SK-N-MC (cell line): ENCODE results near the gene GALNT3.

Experiments used
- DNase-seq: peaks from one replicate; pipeline ENCODE4 v3.0.0-alpha.2; 2011; ENCODE audit warnings: low read depth, low spot score
- H3K27ac ChIP-seq: fragments of 200-600 bp; sonication (generic); 2 replicates; pipeline ENCODE4 v1.5.1; 2016; ENCODE audit warnings: mixed run types
- H3K36me3 ChIP-seq: fragments of 200-600 bp; sonication (generic); 2 replicates; pipeline ENCODE4 v1.6.1; 2017; ENCODE audit warnings: antibody characterized with exemption, low read length, mixed read lengths; ENCODE audit not compliant: insufficient read depth
- H3K4me3 ChIP-seq: fragments of 200-600 bp; sonication (generic); 2 replicates; pipeline ENCODE4 v1.5.1; 2016
- H3K9ac ChIP-seq: fragments of 200-600 bp; sonication (generic); 2 replicates; pipeline ENCODE4 v1.8.0; 2017; ENCODE audit warnings: mixed run types, mixed read lengths; ENCODE audit not compliant: insufficient read length
- H3K9me3 ChIP-seq: fragments of 200-600 bp; sonication (generic); 2 replicates; pipeline ENCODE4 v1.6.1; 2017; ENCODE audit warnings: low read depth, mild to moderate bottlenecking, antibody characterized with exemption, low read length, moderate library complexity, mixed read lengths
- EZH2 ChIP-seq: fragments of 200-600 bp; sonication (generic); IDR thresholded peaks from one replicate; pipeline ENCODE4 v1.6.1; 2017; ENCODE audit warnings: antibody characterized with exemption
- FOXP2 ChIP-seq: optimal IDR thresholded peaks from 2 replicates; pipeline ENCODE3; 2011; ENCODE audit warnings: mild to moderate bottlenecking, moderate library complexity; ENCODE audit not compliant: insufficient read depth; ENCODE audit errors: extremely low read length, control extremely low read depth
- POLR2AphosphoS5 ChIP-seq: IDR thresholded peaks from 2 replicates; pipeline ENCODE4 v1.6.1; 2012; ENCODE audit warnings: mild to moderate bottlenecking, low read depth, low read length, borderline replicate concordance

GALNT3 gene

GRCh38 chr2:165827016-165827920 is 33.2 kb upstream of the GALNT3 start:
- no peaks in the 10 kb centered on the region for H3K9me3 ChIP-seq
- no peak overlapping the region for H3K27ac ChIP-seq
- no peak overlapping the region for H3K4me3 ChIP-seq
- no peaks in the 10 kb centered on the region for H3K36me3 ChIP-seq
- H3K9ac ChIP-seq, result no peak overlapping the region
- no peak for DNase-seq
- TF ChIP-seq EZH2, result no peak
- TF ChIP-seq POLR2AphosphoS5, result no peak
- no peak for TF ChIP-seq FOXP2

GRCh38 chr2:165825041-165825440 is 31.0 kb upstream of the GALNT3 start:
- peak overlapping the region; percentile 39; the same call in 1 of the 2 replicates for H3K4me3 ChIP-seq
- H3K27ac ChIP-seq, result no peak overlapping the region
- H3K9me3 ChIP-seq, result no peaks in the 10 kb centered on the region
- no peaks in the 10 kb centered on the region for H3K36me3 ChIP-seq
- DNase-seq, result peak; percentile 37
- no peak overlapping the region for H3K9ac ChIP-seq
- peak; percentile 24; the same call in 1 of the 2 replicates for TF ChIP-seq POLR2AphosphoS5
- TF ChIP-seq FOXP2, result no peak
- no peak for TF ChIP-seq EZH2

GRCh38 chr2:165820296-165820695 is 26.2 kb upstream of the GALNT3 start:
- no peaks in the 10 kb centered on the region for H3K9me3 ChIP-seq
- no peak overlapping the region for H3K27ac ChIP-seq
- TF ChIP-seq EZH2 (no peak), POLR2AphosphoS5 (no peak), FOXP2 (no peak)

GRCh38 chr2:165818920-165819319 is 24.9 kb upstream of the GALNT3 start:
- no peaks in the 10 kb centered on the region for H3K36me3 ChIP-seq
- no peak overlapping the region for H3K9ac ChIP-seq
- no peak for TF ChIP-seq EZH2
- TF ChIP-seq FOXP2, result no peak
- TF ChIP-seq POLR2AphosphoS5, result no peak
- no peaks in the 10 kb centered on the region for H3K9me3 ChIP-seq
- DNase-seq, result no peak
- H3K27ac ChIP-seq, result no peak overlapping the region
- H3K4me3 ChIP-seq, result no peak overlapping the region

More at GRCh38 chr2:165820296-165820695, 26.2 kb upstream of the GALNT3 start:
- Histone ChIP-seq H3K4me3 (no peak overlapping the region), H3K9ac (no peak overlapping the region), H3K36me3 (no peaks in the 10 kb centered on the region)
- no peak for DNase-seq

GRCh38 chr2:165815299-165816141 is 21.5 kb upstream of the GALNT3 start:
- no peak overlapping the region for H3K9ac ChIP-seq
- no peaks in the 10 kb centered on the region for H3K9me3 ChIP-seq
- H3K4me3 ChIP-seq, result no peak overlapping the region
- no peaks in the 10 kb centered on the region for H3K36me3 ChIP-seq
- no peak overlapping the region for H3K27ac ChIP-seq
- TF ChIP-seq EZH2 (no peak), POLR2AphosphoS5 (no peak), FOXP2 (no peak)
- DNase-seq, result no peak

- TF ChIP-seq EZH2 (no peak), POLR2AphosphoS5 (no peak), FOXP2 (no peak)
- H3K9me3 ChIP-seq, result no peaks in the 10 kb centered on the region
- no peak overlapping the region for H3K27ac ChIP-seq
- H3K36me3 ChIP-seq, result no peaks in the 10 kb centered on the region
- no peak overlapping the region for H3K9ac ChIP-seq
- DNase-seq, result no peak
- H3K4me3 ChIP-seq, result no peak overlapping the region
These were observed 20.4 kb upstream of the GALNT3 start for GRCh38 chr2:165814473-165814872.

GRCh38 chr2:165811592-165812370 is 17.7 kb upstream of the GALNT3 start:
- Histone ChIP-seq H3K4me3 (no peak overlapping the region), H3K9ac (no peak overlapping the region), H3K9me3 (no peaks in the 10 kb centered on the region), H3K27ac (no peak overlapping the region), H3K36me3 (no peaks in the 10 kb centered on the region)
- TF ChIP-seq POLR2AphosphoS5, result no peak
- TF ChIP-seq FOXP2, result no peak
- TF ChIP-seq EZH2, result no peak
- no peak for DNase-seq

- DNase-seq, result no peak
- H3K27ac ChIP-seq, result no peak overlapping the region
- no peak overlapping the region for H3K4me3 ChIP-seq
- TF ChIP-seq EZH2 (no peak), FOXP2 (no peak)
- H3K9ac ChIP-seq, result no peak overlapping the region
- no peaks in the 10 kb centered on the region for H3K36me3 ChIP-seq
- no peaks in the 10 kb centered on the region for H3K9me3 ChIP-seq
These were observed 16.4 kb upstream of the GALNT3 start for GRCh38 chr2:165810418-165810817.
